ENCODE data around the gene RBM33. TPM values are rescaled to one million over a fixed set of nuclear protein-coding genes. Genes with fewer than 3 reads are reported as not detected.

The RBM33 gene
- total RNA-seq, 4 donors from 2014 or later: 62.8 to 129 (median 92.8) TPM

GRCh38 chr7:155660758-155661093 is 16.3 kb downstream of the RBM33 start:
- H3K4me3 ChIP-seq: no peak overlapping the region
- TF ChIP-seq POLR2AphosphoS5 (IDR thresholded peaks at IDR 0.05): no peak
- TF ChIP-seq, protein P1, sequence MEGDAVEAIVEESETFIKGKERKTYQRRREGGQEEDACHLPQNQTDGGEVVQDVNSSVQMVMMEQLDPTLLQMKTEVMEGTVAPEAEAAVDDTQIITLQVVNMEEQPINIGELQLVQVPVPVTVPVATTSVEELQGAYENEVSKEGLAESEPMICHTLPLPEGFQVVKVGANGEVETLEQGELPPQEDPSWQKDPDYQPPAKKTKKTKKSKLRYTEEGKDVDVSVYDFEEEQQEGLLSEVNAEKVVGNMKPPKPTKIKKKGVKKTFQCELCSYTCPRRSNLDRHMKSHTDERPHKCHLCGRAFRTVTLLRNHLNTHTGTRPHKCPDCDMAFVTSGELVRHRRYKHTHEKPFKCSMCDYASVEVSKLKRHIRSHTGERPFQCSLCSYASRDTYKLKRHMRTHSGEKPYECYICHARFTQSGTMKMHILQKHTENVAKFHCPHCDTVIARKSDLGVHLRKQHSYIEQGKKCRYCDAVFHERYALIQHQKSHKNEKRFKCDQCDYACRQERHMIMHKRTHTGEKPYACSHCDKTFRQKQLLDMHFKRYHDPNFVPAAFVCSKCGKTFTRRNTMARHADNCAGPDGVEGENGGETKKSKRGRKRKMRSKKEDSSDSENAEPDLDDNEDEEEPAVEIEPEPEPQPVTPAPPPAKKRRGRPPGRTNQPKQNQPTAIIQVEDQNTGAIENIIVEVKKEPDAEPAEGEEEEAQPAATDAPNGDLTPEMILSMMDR (IDR thresholded peaks at IDR 0.05): no peak
- no peak for TF ChIP-seq POLR2A (IDR thresholded peaks at IDR 0.05)
- TF ChIP-seq EP300 (IDR thresholded peaks at IDR 0.05; ENCODE audit: low read depth): no peak
- 60 to 68% methylated on average over 1 of the region's 1 CpG for WGBS, 2 donors (ENCODE audit: low coverage in 1 of 2)
- no peaks in the 10 kb centered on the region for H3K36me3 ChIP-seq
- DNase-seq: no peak
- H3K27me3 ChIP-seq: no peaks in the 10 kb centered on the region
- no peak overlapping the region for H3K27ac ChIP-seq
- in situ Hi-C loops (cut with MboI; ENCODE audit: low pct_ligation_motif_present in 1 of 4, low pct_unique_long_range_greater_than_20kb in 1 of 4, low sequenced_read_pairs in 3 of 4) (no loop called here), intact Hi-C loops (cut with DNase I; ENCODE audit: low total_unique reads) (no loop called here)
- peaks cover 0 to 40% (median 11%) of the 10 kb centered on the region in 4 donors for H3K4me1 ChIP-seq
- no peaks in the 10 kb centered on the region for H3K9me3 ChIP-seq

DNA sequence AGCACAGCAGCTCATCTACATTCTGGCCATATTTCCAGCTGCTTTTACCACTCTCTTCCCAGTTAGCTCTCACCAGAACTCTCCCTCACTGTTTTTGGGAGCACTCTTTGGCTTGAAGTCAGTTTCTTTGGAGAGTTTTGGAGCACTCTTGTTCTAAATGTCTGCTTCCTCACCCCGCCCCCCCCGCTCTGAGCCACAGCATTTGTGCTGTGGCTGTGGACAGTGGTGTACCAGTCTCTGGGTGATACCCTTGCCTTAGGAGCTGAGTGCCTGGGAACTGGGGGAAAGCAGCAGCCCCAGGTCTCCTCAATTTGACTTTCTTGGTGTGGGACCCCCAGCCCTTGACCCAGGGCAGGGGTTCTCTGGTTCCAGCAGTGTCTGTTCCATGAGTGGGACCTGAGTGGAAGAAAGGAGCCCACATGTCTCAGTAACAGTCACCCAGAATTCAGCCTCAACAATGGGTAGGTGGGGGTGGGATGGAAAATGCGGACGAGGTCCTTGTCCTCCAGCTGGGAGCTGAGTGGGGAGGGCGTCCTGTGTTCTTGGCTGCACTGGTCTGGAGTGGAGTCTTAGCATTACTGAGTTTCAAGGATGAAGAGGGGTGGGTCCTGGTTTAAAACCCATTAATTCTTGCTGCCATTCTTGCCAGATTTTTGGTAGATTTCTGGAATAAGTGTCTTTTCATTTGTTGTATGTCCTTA is 18.0 kb downstream of the RBM33 start:
- intact Hi-C loops (cut with DNase I; ENCODE audit: low total_unique reads): no loop called here
- Histone ChIP-seq H3K36me3 (no peaks in the 10 kb centered on the region), H3K27me3 (no peaks in the 10 kb centered on the region), H3K27ac (no peak overlapping the region), H3K4me3 (no peak overlapping the region), H3K4me1 (peaks cover 0 to 55% (median 12%) of the 10 kb centered on the region in 4 donors), H3K9me3 (no peaks in the 10 kb centered on the region)
- TF ChIP-seq POLR2A (IDR thresholded peaks at IDR 0.05) (no peak), POLR2AphosphoS5 (IDR thresholded peaks at IDR 0.05) (no peak), EP300 (IDR thresholded peaks at IDR 0.05; ENCODE audit: low read depth) (no peak)
- TF ChIP-seq, protein P1 (IDR thresholded peaks at IDR 0.05): no peak
- DNase-seq: no peak
- in situ Hi-C loops (cut with MboI; ENCODE audit: low pct_ligation_motif_present in 1 of 4, low pct_unique_long_range_greater_than_20kb in 1 of 4, low sequenced_read_pairs in 3 of 4): no loop called here
- WGBS, 2 donors (ENCODE audit: low coverage in 1 of 2): 85 to 92% methylated on average over 4 to 5 of the region's 5 CpGs

DNA sequence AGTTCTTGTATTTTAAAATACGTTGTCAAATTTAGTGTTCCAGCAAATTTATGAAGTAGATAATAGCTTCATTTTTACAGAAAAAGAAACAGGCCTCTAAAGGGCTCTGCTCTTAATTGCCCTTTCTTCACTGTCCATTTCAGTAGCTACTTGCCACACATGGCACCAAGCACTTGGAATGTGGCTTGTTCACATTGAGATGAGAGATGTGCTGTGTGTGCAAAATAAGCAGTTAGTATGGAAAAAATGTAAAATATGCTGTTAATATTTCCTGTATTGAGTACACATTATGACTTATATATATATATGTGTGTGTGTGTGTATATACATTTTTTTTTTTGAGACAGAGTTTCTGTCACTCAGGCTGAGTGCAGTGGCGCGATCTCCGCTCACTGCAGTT is 19.5 kb downstream of the RBM33 start:
- Histone ChIP-seq H3K27ac (no peak overlapping the region), H3K4me1 (peaks cover 0 to 46% (median 9%) of the 10 kb centered on the region in 4 donors), H3K4me3 (no peak overlapping the region), H3K9me3 (no peaks in the 10 kb centered on the region), H3K36me3 (no peaks in the 10 kb centered on the region), H3K27me3 (no peaks in the 10 kb centered on the region)
- 73 to 100% methylated on average over 3 to 4 of the region's 4 CpGs for WGBS, 2 donors (ENCODE audit: low coverage in 1 of 2)
- intact Hi-C loops (cut with DNase I; ENCODE audit: low total_unique reads): no loop called here
- no peak for DNase-seq
- TF ChIP-seq POLR2A (IDR thresholded peaks at IDR 0.05) (no peak), EP300 (IDR thresholded peaks at IDR 0.05; ENCODE audit: low read depth) (no peak), POLR2AphosphoS5 (IDR thresholded peaks at IDR 0.05) (no peak)
- TF ChIP-seq, protein P1 (IDR thresholded peaks at IDR 0.05): no peak
- in situ Hi-C loops (cut with MboI; ENCODE audit: low pct_ligation_motif_present in 1 of 4, low pct_unique_long_range_greater_than_20kb in 1 of 4, low sequenced_read_pairs in 3 of 4): no loop called here

GRCh38 chr7:155665079-155665956 is 20.9 kb downstream of the RBM33 start:
- H3K4me3 ChIP-seq: no peak overlapping the region
- no peaks in the 10 kb centered on the region for H3K27me3 ChIP-seq
- no peaks in the 10 kb centered on the region for H3K9me3 ChIP-seq
- in situ Hi-C loops (cut with MboI; ENCODE audit: low pct_ligation_motif_present in 1 of 4, low pct_unique_long_range_greater_than_20kb in 1 of 4, low sequenced_read_pairs in 3 of 4): no loop called here
- TF ChIP-seq, protein P1 (IDR thresholded peaks at IDR 0.05): no peak
- 82 to 86% methylated on average over 7 to 9 of the region's 9 CpGs for WGBS, 2 donors (ENCODE audit: low coverage in 1 of 2)
- H3K4me1 ChIP-seq: peaks cover 5 to 48% (median 10%) of the 10 kb centered on the region in 4 donors
- H3K36me3 ChIP-seq: no peaks in the 10 kb centered on the region
- no peak for DNase-seq
- H3K27ac ChIP-seq: no peak overlapping the region
- intact Hi-C loops (cut with DNase I; ENCODE audit: low total_unique reads): no loop called here
